Stimulated activated CD8-positive, alpha-beta memory T cell treated with anti-CD3 and anti-CD28 coated beads, Interleukin-7, amount 100 ng/mL, for 48 hours (primary cell): ENCODE results near the gene DNAAF5.
A peak's percentile ranks its signal among the peaks of the same experiment; 100 is the strongest.

Source experiments
- DNase-seq, 2 donors: peaks; one replicate each; pipeline ENCODE4 v3.0.0-alpha.2; 2020; ENCODE audit warnings: low read depth in 1 of 2; ENCODE audit errors: extremely low read depth in 1 of 2

The DNAAF5 gene

DNA sequence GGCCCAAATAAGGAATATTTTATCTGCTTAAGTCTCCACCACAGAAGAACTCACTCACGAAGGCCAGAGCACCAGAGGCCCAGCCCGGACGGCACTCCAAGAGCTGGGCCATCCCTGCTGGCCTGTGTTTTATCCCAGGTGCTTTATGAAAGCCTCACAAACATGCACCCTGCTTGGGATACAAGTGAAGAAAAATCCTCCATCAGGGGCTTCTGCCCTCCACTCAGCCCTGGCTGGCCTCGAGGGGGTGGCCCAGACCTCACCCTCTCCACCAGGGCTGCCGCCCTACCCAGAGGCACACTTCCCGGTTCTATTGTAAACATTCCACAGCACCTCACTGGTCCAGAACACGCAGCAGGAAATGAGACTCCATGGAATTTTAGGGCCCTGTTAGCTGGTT is 19.8 kb upstream of the DNAAF5 start:
- DNase-seq = no peak

DNA sequence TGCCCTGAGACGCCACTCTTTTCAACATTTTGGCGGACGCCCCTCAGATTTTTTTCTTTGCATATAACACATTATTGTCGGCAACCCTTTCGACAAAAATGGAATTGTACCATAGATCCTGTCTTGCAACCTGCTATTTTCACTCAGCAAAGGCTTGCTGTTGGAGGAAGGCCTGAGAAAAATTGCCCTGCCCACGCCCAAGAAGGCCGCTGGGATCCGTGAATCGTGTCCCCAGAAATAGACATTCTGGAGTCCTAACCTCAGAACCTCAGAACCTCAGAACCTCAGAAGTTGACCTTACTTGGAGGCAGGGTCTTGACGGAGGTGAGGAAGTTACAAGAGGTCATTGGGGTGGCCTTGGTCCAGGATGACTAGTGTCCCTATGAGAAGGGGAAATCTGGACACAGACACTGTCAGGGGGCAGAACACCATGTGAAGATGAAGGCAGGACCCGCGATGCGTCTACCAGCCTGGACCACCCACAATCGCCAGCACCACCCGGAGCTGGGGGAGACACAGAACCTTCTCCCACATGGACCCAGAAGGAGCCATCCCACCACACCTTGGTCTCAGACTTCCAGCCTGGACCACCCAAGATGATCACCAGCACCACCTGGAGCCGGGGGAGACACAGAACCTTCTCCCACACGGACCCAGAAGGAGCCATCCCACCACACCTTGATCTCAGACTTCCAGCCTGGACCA is 19.1 kb upstream of the DNAAF5 start:
- DNase-seq = no peak

DNA sequence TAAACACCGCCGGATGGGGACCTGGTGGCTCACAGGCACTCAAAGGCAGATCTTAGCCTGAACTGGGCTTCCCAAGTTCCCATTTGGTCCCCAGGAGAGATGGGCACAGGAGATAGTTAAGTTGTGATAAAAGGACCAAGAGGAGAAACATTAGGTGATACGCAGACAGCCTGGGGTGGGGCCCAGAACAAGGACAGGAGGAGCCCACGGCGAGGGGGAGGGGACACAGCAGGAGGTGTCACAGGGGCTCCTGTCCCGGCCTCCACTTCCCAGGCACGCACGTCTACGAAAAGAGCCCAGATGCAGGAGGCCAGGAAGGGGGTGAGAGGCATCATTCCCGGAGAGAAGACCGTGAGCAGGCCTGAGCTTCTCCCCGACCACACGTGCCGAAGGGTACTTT is 16.3 kb upstream of the DNAAF5 start:
- no peak for DNase-seq

DNA sequence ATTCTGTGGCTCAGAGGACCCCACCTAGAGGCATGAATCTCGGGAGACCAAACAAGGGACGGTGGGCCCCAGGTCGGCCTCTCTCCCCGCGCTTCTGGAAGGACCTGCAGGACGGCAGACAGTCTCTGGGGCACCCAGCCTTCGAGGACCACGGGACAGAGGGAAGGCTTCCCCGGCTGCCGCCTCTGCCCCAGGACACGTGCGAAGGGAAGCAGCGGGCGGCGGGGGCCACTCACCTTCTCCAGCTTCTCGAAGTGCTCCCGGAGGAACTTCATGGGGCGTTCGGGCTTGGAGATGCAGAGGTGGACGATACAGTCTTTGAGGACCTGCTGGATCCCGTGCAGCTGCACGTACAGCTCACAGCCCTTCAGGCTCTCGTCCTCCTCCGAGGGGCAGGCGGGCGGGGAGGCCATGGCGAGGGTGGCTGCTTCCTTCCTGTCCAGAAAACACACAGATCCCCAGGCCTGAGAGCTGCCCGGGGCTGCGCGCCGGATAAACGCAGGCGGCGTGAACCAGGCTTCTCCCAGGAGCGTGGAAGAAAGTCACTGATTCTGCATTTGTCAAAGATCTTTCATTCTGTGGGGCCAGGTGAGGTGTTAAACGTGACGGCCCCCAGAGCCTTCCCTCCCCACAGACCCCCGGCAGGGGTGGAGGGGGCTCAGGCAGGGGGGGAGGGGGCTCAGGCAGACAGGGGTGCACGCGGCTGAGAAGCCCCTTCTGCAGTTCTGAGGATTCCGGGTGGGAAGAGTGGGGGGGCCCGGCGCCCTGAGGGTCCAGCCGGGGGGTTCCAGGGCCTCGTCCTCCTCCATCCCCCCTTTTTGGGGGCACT is 15.2 kb upstream of the DNAAF5 start:
- DNase-seq = no peak

DNA sequence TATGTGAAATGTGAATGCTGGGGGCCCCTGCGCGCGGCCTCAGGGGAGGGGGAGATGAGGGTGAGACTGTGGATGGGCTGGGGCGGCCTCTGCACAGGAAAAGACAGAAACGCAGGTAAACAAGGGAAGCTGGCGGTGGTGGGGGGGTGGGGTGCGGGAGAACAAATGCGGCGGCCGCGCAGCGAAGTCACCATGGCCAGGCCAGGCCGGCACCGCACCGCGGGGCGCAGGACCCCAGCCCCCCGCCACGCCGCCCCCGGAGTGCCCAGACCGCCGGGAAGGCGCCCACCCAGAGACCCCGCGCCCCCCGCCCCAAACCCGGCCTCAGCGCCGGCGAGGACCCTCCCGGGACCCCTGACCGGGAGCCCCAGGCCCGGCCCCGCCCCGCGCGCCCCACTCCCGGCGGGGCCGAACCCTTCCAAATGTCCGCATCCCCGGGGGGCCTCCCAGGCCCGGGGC is 14.5 kb upstream of the DNAAF5 start:
- DNase-seq = no peak

DNA sequence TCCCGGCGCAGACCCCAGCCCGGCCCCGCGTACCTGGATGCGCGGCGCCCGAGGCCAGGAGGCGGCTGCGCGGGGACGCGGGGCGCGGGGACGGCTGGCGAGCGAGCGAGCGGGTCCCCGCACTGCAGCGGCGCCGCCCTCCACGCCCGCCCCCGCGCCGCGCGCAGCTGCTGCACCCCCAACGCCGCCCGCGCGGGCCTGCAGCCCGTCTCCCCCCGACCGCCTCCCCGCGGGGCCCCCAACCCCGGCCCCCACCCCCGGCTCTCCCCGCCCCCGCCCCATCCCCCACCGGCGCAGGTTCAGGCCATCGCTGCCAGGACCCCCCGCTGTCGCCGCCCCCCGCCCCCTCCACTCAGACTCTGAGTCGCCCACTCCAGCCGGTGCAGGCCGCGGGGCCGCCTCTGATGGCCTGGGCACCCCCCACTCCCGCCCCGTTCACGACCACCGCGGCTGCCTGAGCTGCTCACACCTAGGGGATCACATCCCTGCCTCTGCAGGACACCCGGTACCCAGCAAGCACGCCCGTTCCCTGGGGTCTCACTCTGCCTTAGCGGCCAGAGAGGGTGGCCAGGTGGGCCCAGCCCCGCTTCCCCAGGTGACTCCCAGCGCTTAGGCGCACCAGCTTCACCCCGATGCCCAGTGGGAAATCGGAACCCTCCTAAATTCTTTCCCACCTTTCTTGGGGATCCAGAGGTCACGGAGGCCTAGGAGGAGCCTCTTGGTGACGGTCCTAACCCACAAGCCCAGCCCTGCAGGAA is 13.9 kb upstream of the DNAAF5 start:
- no peak for DNase-seq

DNA sequence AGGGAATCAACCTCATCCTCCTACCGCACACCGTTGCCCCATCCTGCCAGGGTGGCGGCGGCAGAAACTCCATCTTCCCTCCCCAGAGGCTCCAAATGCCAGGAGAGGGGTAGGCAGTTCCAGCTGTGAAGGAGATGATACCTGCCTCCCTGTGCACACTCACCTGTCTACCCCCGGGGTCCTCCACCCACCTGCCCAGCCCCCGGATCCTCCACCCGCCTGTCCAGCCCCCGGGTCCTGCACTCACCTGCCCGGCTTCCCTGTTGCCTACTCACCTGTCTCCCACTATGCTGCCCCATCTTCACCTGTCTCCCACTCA is 13.4 kb upstream of the DNAAF5 start:
- no peak for DNase-seq

DNA sequence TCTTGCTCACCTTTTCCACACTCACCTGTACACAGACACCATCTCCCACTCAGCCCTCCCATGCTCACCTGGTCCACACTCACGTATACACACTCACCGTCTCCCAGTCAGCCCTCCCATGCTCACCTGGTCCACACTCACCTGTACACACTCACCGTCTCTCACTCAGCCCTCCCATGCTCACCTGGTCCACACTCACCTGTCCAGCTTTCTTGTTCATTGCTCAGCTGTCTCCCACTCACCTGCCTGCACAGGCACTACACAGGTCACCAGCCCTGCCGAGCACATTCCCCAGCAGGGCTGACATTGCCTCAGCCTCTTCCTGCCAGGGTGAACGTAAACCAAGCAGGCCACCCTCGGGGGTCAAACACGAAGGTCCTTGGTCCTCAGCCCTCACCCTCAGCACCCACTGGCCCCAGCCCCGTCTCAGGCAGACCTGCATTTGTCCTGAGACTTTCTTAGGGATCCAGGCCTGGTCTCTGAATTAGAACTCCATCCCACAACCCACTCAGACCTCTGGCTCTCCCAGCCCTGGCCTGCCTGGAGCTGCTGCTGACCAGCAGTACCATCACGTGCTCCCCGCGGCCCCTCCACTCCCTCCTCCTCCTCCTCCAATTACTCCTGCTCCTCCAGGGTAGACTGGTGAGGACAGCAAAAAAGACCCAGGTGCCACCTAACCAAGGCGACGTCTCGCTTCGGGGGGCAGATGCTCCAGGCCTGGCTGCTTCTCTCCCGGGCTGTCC is 12.8 kb upstream of the DNAAF5 start:
- DNase-seq = no peak

DNA sequence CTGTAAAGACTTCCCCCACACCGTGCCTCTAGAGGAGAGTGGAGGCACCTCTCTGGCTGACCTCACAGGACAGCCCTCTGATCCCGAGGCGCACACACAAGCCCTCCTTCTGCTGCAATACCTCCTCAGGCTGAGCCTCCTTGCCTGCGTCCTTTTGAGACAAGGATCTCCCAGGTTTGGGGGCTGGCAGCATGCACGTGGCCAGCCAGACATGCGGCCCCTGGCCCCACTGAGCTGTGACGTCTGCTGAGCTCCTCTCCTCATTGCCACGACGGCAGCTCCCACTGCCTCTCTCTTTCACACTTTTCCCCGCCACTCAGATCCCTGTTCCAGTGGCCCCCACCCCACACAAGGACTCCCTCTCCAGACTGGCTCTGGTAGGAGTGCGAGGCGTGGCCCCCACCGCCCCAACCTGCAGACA is 12.2 kb upstream of the DNAAF5 start:
- no peak for DNase-seq

DNA sequence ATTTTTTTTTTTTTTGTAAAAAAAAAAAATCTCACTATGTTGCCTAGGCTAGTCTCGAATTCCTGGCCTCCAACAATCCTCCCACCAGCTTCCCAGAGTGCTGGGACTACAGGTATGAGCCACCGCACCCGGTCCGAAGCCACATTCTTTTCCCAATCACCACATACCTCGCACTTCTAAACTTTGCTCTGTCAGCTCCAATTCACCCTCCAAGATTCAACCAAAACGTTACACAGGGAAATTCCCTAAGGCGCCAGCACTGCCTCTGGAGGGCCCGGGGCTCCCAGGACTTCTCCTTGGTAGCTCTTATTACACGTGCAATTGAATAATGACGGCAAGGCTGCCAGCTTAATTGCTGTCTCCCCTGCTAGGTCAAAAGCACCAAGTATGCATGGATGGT is 10.3 kb upstream of the DNAAF5 start:
- DNase-seq = no peak

DNA sequence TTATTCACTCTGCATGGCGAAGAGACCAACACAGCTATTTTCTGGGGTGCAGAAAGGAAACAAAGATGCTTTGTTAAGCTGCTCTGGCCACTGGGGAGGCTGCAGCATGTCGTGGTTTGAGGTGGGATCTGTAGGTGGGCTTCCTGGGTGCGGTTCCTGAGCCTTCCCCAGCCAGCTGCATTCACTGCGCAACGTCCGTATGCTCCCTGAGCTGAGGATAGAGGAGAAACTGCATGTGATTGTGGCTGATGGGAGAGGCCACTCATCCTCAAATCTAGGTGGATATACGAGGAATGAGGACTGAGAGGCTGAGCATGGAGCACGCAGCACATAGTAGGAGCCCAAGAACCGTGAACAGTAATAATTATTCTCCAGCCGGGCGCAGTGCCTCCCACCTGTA is 9.9 kb upstream of the DNAAF5 start:
- DNase-seq = no peak

DNA sequence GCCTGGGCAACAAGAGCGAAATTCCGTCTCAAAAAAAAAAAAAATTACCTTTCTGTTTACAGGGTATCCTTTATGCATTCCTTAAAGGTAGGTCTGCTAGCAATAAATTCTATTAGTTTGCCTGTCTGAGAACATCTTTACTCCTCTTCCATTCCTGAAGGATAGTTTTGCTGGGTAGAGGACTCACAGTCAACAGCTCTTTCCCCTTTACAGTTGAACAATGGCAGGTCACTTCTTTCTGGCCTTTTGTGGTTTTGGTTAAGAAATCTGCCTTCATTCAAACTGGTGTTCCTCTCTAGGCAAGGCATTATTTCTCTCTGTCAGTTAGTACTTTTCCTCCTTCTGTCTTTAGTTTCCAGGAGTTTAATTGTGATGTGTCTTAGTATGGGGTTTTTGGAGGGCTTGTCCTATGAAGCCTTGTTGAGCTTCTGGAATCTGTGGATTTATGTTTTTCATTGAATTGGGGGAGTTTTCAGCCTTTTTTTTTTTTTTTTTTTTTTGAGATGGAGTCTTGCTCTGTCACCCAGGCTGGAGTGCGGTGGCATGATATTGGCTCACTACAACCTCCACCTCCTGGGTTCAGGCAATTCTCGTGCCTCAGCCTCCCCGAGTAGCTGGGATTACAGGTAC is 4.8 kb upstream of the DNAAF5 start:
- no peak for DNase-seq

DNA sequence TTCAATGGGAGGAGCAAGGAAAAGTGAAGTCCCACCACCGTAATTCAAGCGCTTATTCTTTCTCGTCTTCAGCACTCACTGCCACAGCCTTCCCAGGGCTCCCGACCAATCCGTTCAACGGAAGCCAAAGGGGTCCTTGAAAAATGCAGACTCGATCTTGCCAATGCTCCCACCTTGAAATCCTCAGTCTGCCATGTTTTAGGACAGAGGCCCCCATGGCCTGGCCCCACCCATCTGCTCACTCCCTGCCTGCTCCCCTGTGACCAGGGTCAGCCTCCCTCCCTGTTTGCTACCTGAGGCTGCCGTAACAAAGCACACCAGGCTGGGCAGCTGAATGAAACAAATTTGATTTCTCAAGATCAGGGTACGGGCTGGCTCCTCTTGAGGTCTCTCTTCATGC is 3.0 kb upstream of the DNAAF5 start:
- DNase-seq = no peak

DNA sequence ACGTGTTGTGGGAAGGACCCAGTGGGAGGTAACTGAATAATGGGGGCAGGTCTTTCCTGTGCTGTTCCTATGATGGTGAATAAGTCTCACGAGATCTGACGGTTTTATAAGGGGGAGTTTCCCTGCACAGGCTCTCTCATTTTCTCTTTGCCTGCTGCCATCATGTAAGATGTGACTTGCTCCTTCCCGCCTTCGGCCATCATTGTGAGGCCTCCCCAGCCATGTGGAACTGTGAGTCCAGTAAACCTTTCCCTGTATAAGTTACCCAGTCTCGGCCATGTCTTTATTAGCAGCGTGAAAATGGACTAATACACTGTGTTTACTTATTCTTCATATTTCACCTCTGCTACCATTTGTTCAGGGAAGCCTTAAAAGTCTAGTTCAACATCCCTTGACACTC is 2.2 kb upstream of the DNAAF5 start:
- no peak for DNase-seq

DNA sequence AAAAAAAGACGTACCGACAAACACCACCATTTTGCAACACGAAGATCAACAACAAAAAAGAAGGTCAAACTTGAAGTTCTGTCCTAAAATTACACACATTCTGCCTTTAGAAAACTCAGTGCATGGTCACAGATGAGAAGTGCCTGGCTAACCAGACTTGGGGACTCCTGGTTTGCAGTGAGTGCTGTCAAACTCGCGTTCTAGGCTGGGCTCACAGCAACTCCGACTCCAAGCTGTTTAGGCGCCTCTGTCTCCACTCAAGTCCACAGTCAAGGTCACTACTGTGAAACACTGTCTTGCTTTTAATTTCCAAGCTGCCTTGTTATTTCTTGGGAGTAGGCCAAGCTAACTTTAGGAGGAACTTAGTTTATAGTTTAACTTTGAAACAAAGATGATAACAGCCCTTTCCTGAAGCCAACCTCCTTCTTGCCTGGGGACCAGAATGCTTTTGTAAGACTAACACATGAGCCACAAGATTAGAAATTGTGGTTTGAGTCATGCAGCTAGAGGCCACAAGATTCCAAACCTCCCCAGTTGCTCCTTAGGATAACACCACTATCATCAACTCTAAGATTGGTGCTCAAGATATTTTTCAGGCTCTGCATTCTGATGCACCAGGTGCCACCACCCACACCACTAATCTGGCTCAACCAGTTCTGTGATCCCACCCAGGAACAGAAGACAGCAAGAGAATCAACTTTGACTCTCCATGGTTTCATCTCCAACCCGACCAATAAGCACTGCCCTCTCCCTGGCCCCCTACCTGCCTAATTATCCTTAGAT is 1.1 kb upstream of the DNAAF5 start:
- no peak for DNase-seq

DNA sequence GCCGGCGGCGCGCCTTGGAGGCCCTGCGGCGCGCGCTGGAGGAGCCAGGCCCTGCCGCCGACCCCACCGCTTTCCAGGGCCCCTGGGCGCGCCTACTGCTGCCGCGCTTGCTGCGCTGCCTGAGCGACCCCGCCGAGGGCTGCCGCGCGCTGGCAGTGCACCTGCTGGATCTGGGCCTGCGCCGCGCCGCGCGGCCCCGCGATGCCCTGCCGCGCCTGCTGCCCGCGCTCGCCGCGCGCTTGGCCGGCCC is 280 bp downstream of the DNAAF5 start:
- DNase-seq = no peak

DNA sequence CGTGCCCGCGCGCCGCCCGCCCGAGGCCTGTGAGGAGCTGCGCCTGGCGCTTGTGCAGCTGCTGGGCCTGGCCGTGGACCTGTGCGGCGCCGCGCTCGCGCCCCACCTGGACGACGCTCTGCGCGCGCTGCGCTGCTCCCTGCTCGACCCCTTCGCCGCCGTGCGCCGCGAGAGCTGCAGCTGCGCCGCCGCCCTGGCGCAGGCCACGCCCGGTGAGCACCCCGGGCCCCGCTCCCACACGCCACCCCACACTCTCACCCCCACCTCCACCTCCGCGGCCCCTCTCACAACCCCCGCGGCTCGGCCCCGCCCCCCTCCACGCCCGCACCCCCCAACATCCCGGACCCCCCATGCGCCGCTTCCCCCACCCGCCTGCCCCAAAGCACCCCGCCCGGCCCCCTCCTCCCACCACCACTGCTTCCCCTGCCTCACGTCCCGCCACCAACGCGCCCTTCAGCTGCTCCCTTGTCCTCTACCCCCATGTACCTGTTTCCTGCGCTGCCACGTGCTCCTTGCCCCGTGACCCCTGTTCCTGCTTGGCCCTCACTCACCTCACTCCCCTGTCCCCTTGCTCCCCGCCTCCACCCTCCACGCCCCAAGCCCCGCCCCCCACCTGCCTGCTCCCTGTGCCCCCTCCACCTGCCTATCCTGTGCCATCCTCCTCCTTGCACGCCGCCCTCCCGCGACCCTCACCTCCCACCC is 756 bp downstream of the DNAAF5 start, which contains the start of gene PRKAR1B:
TSS of gene PRKAR1B (minus strand) at position 178 of the 702 bp plus-strand sequence. CDS start 15,776 bp downstream, outside the sequence.
- DNase-seq = peak; percentile 25 to 40

DNA sequence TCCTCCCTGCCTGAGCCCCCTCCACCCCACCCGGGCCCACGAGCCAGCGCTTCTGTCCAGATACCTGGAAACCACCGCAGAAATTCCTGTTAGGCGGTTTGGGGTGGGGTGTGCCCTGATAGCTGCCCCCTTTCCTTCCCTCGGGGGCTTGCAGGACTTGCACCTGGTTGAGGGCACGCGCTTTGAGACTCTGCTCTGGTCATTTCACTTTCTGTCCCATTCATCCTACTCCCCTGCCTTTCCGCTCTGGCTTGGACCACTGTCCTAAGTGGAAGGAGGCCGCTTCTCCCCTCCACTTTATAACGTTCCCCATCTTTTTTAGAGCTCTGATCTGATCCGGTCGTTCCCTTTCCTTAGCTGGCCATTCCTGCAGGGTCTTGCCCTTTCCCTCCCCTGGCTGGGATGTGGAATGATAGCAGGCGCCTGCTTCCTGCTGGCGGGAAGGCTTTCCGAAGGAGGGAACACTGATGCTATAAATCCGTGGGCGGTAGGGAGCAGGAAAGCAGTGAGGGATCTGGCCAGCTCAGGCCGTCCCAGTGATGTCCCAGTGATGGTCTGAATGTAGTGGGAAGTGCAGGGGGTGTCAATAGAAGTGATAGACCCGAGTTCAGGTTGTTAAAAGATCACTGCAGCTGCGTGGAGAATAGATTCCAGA is 1.4 kb downstream of the DNAAF5 start:
- DNase-seq = no peak

DNA sequence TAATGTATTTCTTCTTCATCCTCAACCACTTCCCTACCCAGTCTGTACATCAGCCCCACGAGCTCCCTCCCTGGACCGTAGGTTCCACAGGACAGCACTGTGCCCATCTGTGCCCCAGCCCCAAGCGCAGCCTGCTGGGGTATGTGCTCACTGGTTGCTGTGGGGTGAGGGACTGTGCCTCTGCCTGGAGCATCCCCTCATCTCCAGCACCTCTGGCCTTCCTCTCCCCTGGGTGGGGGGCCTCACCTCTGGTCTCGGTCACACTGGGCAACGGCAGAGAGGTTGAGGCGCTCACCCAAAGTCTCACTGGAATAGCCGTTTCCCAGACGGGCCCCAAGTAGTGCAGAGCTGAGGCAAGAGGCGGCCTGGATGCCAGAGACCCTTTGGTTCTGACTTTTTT is 2.1 kb downstream of the DNAAF5 start:
- DNase-seq = no peak
